GM12878 (cell line): ENCODE results near the gene CRELD2. TPM values are rescaled to one million over a fixed set of nuclear protein-coding genes. Genes with fewer than 3 reads are reported as not detected.

Experiments
- ATAC-seq: fragments of 200-7000 bp; cut with Tn5 transposase; 3 replicates; pipeline ENCODE4 v1.9.1; 2020; ENCODE audit warnings: mild to moderate bottlenecking, moderate library complexity
- BruUV-seq: library from RNA; stranded (reverse); fragments of 400-500 nt; replicated peaks from 2 replicates; lab custom pipeline; 2021; lab: Mats Ljungman, UMichigan
- CTCF ChIA-PET: fragments of 300-600 bp; sonication (Branson Sonifier 250); formaldehyde crosslinking; extraction: SDS; loops from one replicate; lab custom pipeline; 2021; ENCODE audit warnings: inconsistent platforms; lab: Yijun Ruan, JAX
- POLR2A ChIA-PET: fragments of 350-600 bp; formaldehyde crosslinking; extraction: SDS; loops from one replicate; lab custom pipeline; 2021; ENCODE audit warnings: inconsistent platforms; lab: Charles Lee
- RAD21 ChIA-PET: fragments of 300-600 bp; sonication (Branson Sonifier 250); formaldehyde crosslinking; loops from one replicate; lab custom pipeline; 2023; ENCODE audit warnings: antibody characterized with exemption; ENCODE audit not compliant: unreplicated experiment; lab: Charles Lee
- SMC1A ChIA-PET: fragments of 300-600 bp; sonication (Branson Sonifier 250); formaldehyde crosslinking; loops from one replicate; lab custom pipeline; 2023; ENCODE audit not compliant: unreplicated experiment, uncharacterized antibody; lab: Charles Lee
- DNase-seq: peaks from one replicate; pipeline ENCODE4 v3.0.0-alpha.2; 2011; ENCODE audit warnings: low read depth, low spot score
- FAIRE-seq: peaks from 3 replicates; lab custom pipeline; 2011; peaks lifted over from hg19 to GRCh38; lab: Jason Lieb, UNC
- H2AFZ ChIP-seq: 2 replicates; pipeline ENCODE4 v1.6.0; 2011; ENCODE audit warnings: low read depth, low read length, control low read depth; ENCODE audit not compliant: control insufficient read depth
- H3K27ac ChIP-seq: 2 replicates; pipeline ENCODE4 v1.5.1; 2011; ENCODE audit warnings: control low read depth; ENCODE audit not compliant: control insufficient read depth, insufficient read depth
- H3K27me3 ChIP-seq, 2 experiments: replicated peaks in 1 of 2; 2 replicates each; pipeline versions ENCODE4 v1.6.0 to v1.6.1; 2011; ENCODE audit warnings: low read length in 1 of 2; ENCODE audit not compliant: control insufficient read depth in 2 of 2, insufficient read depth in 2 of 2
- H3K36me3 ChIP-seq, 2 experiments: 2 replicates each; pipeline ENCODE4 v1.5.1; 2011; ENCODE audit warnings: low read length in 1 of 2; ENCODE audit not compliant: control insufficient read depth in 2 of 2, insufficient read depth in 2 of 2
- H3K4me1 ChIP-seq: 2 replicates; pipeline ENCODE4 v1.6.1; 2011; ENCODE audit warnings: mild to moderate bottlenecking, low read length, moderate library complexity, mixed read lengths; ENCODE audit not compliant: control insufficient read depth, insufficient read depth
- H3K4me2 ChIP-seq: 2 replicates; pipeline ENCODE4 v1.6.0; 2011; ENCODE audit warnings: control low read depth; ENCODE audit not compliant: control insufficient read depth, insufficient read depth
- H3K4me3 ChIP-seq: fragments of 200-600 bp; sonication (generic); 2 replicates; pipeline ENCODE4 v1.5.1; 2016
- H3K79me2 ChIP-seq: 2 replicates; pipeline ENCODE4 v1.6.0; 2011; ENCODE audit warnings: low read length; ENCODE audit not compliant: control insufficient read depth, insufficient read depth
- H3K9ac ChIP-seq: 2 replicates; pipeline ENCODE4 v1.8.0; 2011; ENCODE audit warnings: low read length, control low read depth, mixed read lengths; ENCODE audit not compliant: control insufficient read depth, insufficient read depth
- H3K9me3 ChIP-seq: replicated peaks from 3 replicates; pipeline ENCODE4 v1.5.1; 2011; ENCODE audit warnings: mild to moderate bottlenecking, low read length; ENCODE audit not compliant: control insufficient read depth, insufficient read depth
- H4K20me1 ChIP-seq: 2 replicates; pipeline ENCODE4 v1.6.0; 2011; ENCODE audit not compliant: control insufficient read depth, insufficient read depth
- CHD1 ChIP-seq: IDR thresholded peaks from 2 replicates; pipeline ENCODE4 v1.6.1; 2012; ENCODE audit warnings: low read depth, low read length, improper control_type of control experiment
- HDGF ChIP-seq: fragments of 450-650 bp; IDR thresholded peaks from 2 replicates; pipeline ENCODE4 v1.6.1; 2016; ENCODE audit warnings: antibody characterized with exemption
- IRF4 ChIP-seq: IDR thresholded peaks from 2 replicates; pipeline ENCODE4 v1.6.1; 2011; ENCODE audit warnings: low read depth, low read length
- JUNB ChIP-seq: IDR thresholded peaks from 2 replicates; pipeline ENCODE4 v1.6.1; 2016; ENCODE audit warnings: antibody characterized with exemption, mild to moderate bottlenecking
- MXI1 ChIP-seq: fragments of 150-350 bp; IDR thresholded peaks from 2 replicates; pipeline ENCODE4 v1.6.1; 2011; ENCODE audit warnings: low read depth, mild to moderate bottlenecking, inconsistent platforms, low read length, improper control_type of control experiment
- NFIC ChIP-seq: IDR thresholded peaks from 2 replicates; pipeline ENCODE4 v1.6.1; 2012; ENCODE audit warnings: low read depth, mild to moderate bottlenecking, inconsistent platforms, low read length, moderate library complexity
- PAX5 ChIP-seq: IDR thresholded peaks from 2 replicates; pipeline ENCODE4 v1.6.1; 2011; ENCODE audit warnings: low read depth, low read length, borderline replicate concordance
- TAF1 ChIP-seq: IDR thresholded peaks from 2 replicates; pipeline ENCODE4 v1.6.1; 2011; ENCODE audit warnings: mild to moderate bottlenecking, low read depth, low read length, borderline replicate concordance
- TBL1XR1 ChIP-seq: IDR thresholded peaks from 2 replicates; pipeline ENCODE4 v1.6.1; 2012; ENCODE audit warnings: low read depth, low read length, improper control_type of control experiment
- WGBS: methylation state at CpG from one replicate; pipeline ENCODE4 v1.1.6; 2016; ENCODE audit warnings: low lambda C conversion rate; ENCODE audit not compliant: insufficient replicate concordance, insufficient coverage; ENCODE audit errors: missing lambda C conversion rate; 5-methylcytosine and 5-hydroxymethylcytosine counted together
- in situ Hi-C: fragments of 300-500 bp; cut with MboI; formaldehyde crosslinking; loops from 9 replicates; pipeline ENCODE4 v1.14.3; 2018; ENCODE audit warnings: mixed read lengths
- intact Hi-C: fragments of 100-400 bp; cut with micrococcal nuclease; formaldehyde crosslinking; loops from one replicate; pipeline ENCODE4 v1.14.2; 2022; ENCODE audit not compliant: unreplicated experiment
- polyA plus RNA-seq, 11 experiments: library from polyadenylated mRNA; depleted of rRNA in 4 of 11; unstranded in 6 of 11; stranded (reverse) in 5 of 11; fragments of >200 nt; fragmentation: Nextera tagmentation in 4 of 11; fragmentation: Illumina TruSeq in 1 of 11; extraction: Ambion mirVana in 4 of 11; extraction: Trizol in 1 of 11; gene quantifications; 1 replicate in 1 of 11; 2 replicates in 10 of 11; pipeline versions ENCODE4 v1.2.1 to v1.2.3, GENCODE V29; 2011 to 2016; ENCODE audit warnings: inconsistent platforms in 2 of 11, missing spikeins in 2 of 11, low read depth in 1 of 11
- total RNA-seq, 4 experiments: library from RNA; depleted of rRNA in 3 of 4; stranded (reverse); fragments of >200 nt in 3 of 4; fragmentation: Illumina TruSeq in 1 of 4; extraction: Trizol in 1 of 4; gene quantifications; 2 replicates each; pipeline versions ENCODE4 v1.2.1 to v1.2.3, GENCODE V29; 2013 to 2021
- TF ChIP-seq, protein P1 (sequence below): fragments of 450-650 bp; IDR thresholded peaks from 2 replicates; pipeline ENCODE4 v1.6.1; 2018; ENCODE audit warnings: mild to moderate bottlenecking, low read depth, moderate library complexity; ENCODE audit not compliant: partially characterized antibody
- TF ChIP-seq, protein P2 (sequence below): IDR thresholded peaks from 2 replicates; pipeline ENCODE4 v1.6.1; 2012; ENCODE audit warnings: improper control_type of control experiment, low read depth, low read length; ENCODE audit not compliant: insufficient replicate concordance

The CRELD2 gene
- total and polyA plus RNA-seq, 10 of the 15 experiments (the other 5 are each of a cell fraction or from before 2014, with no cell fraction given): 9.4 to 111 (median 25.9) TPM

DNA sequence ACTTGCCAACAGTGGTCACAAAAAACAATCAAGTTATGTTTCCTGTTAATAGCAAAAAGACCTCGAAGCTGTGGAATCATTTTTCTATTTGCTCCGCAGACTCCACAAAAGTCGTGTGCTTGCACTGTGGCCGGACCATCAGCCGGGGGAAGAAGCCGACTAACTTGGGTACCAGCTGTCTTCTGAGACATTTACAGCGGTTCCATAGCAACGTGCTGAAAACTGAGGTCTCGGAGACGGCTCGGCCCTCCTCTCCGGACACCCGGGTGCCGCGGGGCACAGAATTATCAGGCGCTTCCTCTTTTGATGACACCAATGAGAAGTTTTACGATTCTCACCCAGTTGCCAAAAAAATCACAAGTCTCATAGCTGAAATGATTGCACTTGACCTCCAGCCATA, 33.2 kb upstream of the CRELD2 start:
- ChIA-PET CTCF (no interaction called here), RAD21 (no interaction called here)
- H2AFZ ChIP-seq: no peak overlapping the region
- no TSS peak for BruUV-seq
- peaks cover 19% of the 10 kb centered on the region for H3K4me1 ChIP-seq
- TF ChIP-seq MXI1 (no peak), IRF4 (no peak), CHD1 (no peak)
- TF ChIP-seq, all 136 proteins: peak for 0
- 93% methylated on average over 17 of the region's 17 CpGs for WGBS
- ChIA-PET POLR2A (no interaction called here), SMC1A (no interaction called here)
- DNase-seq (no peak), FAIRE-seq (no peak), ATAC-seq (no peak)
- peaks cover 27% of the 10 kb centered on the region for H3K79me2 ChIP-seq
- H3K4me3 ChIP-seq: no peak overlapping the region
- no peak overlapping the region for H3K27ac ChIP-seq
- in situ Hi-C loops: no loop called here
- no peak overlapping the region for H3K4me2 ChIP-seq
- H3K36me3 ChIP-seq: peaks cover 40 to 43% of the 10 kb centered on the region in 2 experiments
- H3K27me3 ChIP-seq: no peaks in the 10 kb centered on the region
- no peaks in the 10 kb centered on the region for H4K20me1 ChIP-seq
- H3K9ac ChIP-seq: no peak overlapping the region
- peaks cover 2% of the 10 kb centered on the region; the same call in 1 of the 3 replicates for H3K9me3 ChIP-seq
- intact Hi-C loops: no loop called here

DNA sequence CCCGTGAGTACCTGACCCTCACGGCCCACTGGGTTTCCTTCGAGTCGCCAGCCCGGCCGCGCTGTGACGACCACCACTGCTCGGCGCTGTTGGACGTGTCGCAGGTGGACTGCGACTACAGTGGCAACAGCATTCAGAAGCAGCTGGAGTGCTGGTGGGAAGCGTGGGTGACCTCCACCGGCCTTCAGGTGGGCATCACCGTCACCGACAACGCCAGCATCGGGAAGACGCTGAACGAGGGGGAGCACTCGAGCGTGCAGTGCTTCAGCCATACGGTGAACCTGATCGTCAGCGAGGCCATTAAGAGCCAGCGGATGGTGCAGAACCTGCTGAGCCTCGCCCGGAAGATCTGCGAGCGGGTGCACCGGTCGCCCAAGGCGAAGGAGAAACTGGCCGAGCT, 32.6 kb upstream of the CRELD2 start:
- FAIRE-seq: no peak
- RAD21 ChIA-PET: no interaction called here
- Histone ChIP-seq H3K79me2 (peaks cover 25% of the 10 kb centered on the region), H3K4me3 (no peak overlapping the region), H4K20me1 (no peaks in the 10 kb centered on the region), H3K4me1 (peaks cover 14% of the 10 kb centered on the region), H2AFZ (no peak overlapping the region), H3K36me3 (peaks cover 40 to 45% of the 10 kb centered on the region in 2 experiments), H3K9me3 (peaks cover 2% of the 10 kb centered on the region; the same call in 1 of the 3 replicates), H3K9ac (no peak overlapping the region), H3K27ac (no peak overlapping the region), H3K4me2 (no peak overlapping the region), H3K27me3 (no peaks in the 10 kb centered on the region)
- BruUV-seq: no TSS peak
- intact Hi-C loops (no loop called here), in situ Hi-C loops (no loop called here)
- CTCF ChIA-PET: no interaction called here
- POLR2A ChIA-PET: no interaction called here
- SMC1A ChIA-PET: no interaction called here
- 99% methylated on average over 34 of the region's 35 CpGs for WGBS
- ATAC-seq: no peak
- no peak for DNase-seq
- TF ChIP-seq, protein P1, sequence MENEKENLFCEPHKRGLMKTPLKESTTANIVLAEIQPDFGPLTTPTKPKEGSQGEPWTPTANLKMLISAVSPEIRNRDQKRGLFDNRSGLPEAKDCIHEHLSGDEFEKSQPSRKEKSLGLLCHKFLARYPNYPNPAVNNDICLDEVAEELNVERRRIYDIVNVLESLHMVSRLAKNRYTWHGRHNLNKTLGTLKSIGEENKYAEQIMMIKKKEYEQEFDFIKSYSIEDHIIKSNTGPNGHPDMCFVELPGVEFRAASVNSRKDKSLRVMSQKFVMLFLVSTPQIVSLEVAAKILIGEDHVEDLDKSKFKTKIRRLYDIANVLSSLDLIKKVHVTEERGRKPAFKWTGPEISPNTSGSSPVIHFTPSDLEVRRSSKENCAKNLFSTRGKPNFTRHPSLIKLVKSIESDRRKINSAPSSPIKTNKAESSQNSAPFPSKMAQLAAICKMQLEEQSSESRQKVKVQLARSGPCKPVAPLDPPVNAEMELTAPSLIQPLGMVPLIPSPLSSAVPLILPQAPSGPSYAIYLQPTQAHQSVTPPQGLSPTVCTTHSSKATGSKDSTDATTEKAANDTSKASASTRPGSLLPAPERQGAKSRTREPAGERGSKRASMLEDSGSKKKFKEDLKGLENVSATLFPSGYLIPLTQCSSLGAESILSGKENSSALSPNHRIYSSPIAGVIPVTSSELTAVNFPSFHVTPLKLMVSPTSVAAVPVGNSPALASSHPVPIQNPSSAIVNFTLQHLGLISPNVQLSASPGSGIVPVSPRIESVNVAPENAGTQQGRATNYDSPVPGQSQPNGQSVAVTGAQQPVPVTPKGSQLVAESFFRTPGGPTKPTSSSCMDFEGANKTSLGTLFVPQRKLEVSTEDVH: no peak
- TF ChIP-seq PAX5: no peak
- TF ChIP-seq TAF1: no peak
- TF ChIP-seq, protein P2, sequence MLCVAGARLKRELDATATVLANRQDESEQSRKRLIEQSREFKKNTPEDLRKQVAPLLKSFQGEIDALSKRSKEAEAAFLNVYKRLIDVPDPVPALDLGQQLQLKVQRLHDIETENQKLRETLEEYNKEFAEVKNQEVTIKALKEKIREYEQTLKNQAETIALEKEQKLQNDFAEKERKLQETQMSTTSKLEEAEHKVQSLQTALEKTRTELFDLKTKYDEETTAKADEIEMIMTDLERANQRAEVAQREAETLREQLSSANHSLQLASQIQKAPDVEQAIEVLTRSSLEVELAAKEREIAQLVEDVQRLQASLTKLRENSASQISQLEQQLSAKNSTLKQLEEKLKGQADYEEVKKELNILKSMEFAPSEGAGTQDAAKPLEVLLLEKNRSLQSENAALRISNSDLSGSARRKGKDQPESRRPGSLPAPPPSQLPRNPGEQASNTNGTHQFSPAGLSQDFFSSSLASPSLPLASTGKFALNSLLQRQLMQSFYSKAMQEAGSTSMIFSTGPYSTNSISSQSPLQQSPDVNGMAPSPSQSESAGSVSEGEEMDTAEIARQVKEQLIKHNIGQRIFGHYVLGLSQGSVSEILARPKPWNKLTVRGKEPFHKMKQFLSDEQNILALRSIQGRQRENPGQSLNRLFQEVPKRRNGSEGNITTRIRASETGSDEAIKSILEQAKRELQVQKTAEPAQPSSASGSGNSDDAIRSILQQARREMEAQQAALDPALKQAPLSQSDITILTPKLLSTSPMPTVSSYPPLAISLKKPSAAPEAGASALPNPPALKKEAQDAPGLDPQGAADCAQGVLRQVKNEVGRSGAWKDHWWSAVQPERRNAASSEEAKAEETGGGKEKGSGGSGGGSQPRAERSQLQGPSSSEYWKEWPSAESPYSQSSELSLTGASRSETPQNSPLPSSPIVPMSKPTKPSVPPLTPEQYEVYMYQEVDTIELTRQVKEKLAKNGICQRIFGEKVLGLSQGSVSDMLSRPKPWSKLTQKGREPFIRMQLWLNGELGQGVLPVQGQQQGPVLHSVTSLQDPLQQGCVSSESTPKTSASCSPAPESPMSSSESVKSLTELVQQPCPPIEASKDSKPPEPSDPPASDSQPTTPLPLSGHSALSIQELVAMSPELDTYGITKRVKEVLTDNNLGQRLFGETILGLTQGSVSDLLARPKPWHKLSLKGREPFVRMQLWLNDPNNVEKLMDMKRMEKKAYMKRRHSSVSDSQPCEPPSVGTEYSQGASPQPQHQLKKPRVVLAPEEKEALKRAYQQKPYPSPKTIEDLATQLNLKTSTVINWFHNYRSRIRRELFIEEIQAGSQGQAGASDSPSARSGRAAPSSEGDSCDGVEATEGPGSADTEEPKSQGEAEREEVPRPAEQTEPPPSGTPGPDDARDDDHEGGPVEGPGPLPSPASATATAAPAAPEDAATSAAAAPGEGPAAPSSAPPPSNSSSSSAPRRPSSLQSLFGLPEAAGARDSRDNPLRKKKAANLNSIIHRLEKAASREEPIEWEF: no peak
- no peak for TF ChIP-seq JUNB
- TF ChIP-seq NFIC: no peak
- TF ChIP-seq HDGF: no peak
- no peak for TF ChIP-seq TBL1XR1
